Liver (tissue), 3 donors: ENCODE results near the gene WWOX.

ENCODE experiments used
- ATF3 ChIP-seq: IDR thresholded peaks from 2 replicates; pipeline ENCODE4 v1.6.1; 2016; ENCODE audit warnings: antibody characterized with exemption
- CTCF ChIP-seq: fragments of 150-350 bp; IDR thresholded peaks from 2 replicates; pipeline ENCODE4 v1.5.1; 2017; ENCODE audit warnings: improper control_type of control experiment, low read depth, low read length; ENCODE audit not compliant: missing input control
- HNF4A ChIP-seq, 2 donors: conservative IDR thresholded peaks; 2 replicates each; pipeline ENCODE4 v1.6.1; 2016; ENCODE audit warnings: antibody characterized with exemption in 2 of 2, mild to moderate bottlenecking in 2 of 2
- MAX ChIP-seq: IDR thresholded peaks from 2 replicates; pipeline ENCODE4 v1.6.1; 2016; ENCODE audit warnings: antibody characterized with exemption
- NR2F2 ChIP-seq: IDR thresholded peaks from 2 replicates; pipeline ENCODE4 v1.6.1; 2016; ENCODE audit warnings: antibody characterized with exemption
- RAD21 ChIP-seq, 2 donors: IDR thresholded peaks; 2 replicates each; pipeline ENCODE4 v1.6.1; 2016; ENCODE audit warnings: antibody characterized with exemption in 2 of 2, mild to moderate bottlenecking in 2 of 2
- REST ChIP-seq: IDR thresholded peaks from 2 replicates; pipeline ENCODE4 v1.6.1; 2016; ENCODE audit warnings: antibody characterized with exemption, mild to moderate bottlenecking
- SP1 ChIP-seq: IDR thresholded peaks from 2 replicates; pipeline ENCODE4 v1.6.1; 2018; ENCODE audit warnings: antibody characterized with exemption, mild to moderate bottlenecking
- TAF1 ChIP-seq: conservative IDR thresholded peaks from 2 replicates; pipeline ENCODE4 v1.6.1; 2016; ENCODE audit warnings: antibody characterized with exemption, mild to moderate bottlenecking
- YY1 ChIP-seq: IDR thresholded peaks from 2 replicates; pipeline ENCODE4 v1.6.1; 2016; ENCODE audit warnings: antibody characterized with exemption, mild to moderate bottlenecking
- donor health status: healthy.
- donor health status: healthy.

- TF ChIP-seq MAX (no peak), REST (no peak), CTCF (no peak), NR2F2 (no peak), HNF4A (conservative IDR thresholded peaks at IDR 0.05) (no peak), RAD21 (IDR thresholded peaks at IDR 0.05) (no peak), YY1 (no peak), ATF3 (no peak), SP1 (no peak), TAF1 (no peak)
These were observed 89.7 kb downstream of the WWOX start for GRCh38 chr16:78189121-78189520.
